ENCODE measurements around the gene DPH7.

DNA sequence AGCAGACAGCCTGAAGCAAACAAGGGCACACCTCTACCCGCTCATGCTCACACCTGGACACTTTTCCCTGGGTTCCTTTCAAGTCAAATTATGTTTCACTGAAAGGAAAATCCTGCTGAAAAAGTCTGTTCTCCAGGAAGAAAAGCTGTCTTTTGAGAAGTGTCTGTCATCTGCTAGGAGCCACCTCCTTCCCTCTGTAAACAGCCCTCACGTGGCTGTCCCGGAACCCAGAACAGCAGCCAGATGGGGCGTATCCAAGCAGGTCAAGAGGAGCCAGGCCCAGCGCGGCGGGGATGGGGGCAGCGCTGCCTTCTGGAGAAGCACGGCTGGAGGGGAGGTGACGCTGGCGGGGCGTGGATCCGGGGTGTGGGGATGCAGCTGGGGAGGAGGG, 28.5 kb downstream of the DPH7 start, which contains the start of gene PNPLA7:
- TF ChIP-seq EZH2 (IDR thresholded peaks at IDR 0.05; ENCODE audit: borderline replicate concordance, low read depth, low read length, severe bottlenecking) = no peak
- TF ChIP-seq, protein P1, sequence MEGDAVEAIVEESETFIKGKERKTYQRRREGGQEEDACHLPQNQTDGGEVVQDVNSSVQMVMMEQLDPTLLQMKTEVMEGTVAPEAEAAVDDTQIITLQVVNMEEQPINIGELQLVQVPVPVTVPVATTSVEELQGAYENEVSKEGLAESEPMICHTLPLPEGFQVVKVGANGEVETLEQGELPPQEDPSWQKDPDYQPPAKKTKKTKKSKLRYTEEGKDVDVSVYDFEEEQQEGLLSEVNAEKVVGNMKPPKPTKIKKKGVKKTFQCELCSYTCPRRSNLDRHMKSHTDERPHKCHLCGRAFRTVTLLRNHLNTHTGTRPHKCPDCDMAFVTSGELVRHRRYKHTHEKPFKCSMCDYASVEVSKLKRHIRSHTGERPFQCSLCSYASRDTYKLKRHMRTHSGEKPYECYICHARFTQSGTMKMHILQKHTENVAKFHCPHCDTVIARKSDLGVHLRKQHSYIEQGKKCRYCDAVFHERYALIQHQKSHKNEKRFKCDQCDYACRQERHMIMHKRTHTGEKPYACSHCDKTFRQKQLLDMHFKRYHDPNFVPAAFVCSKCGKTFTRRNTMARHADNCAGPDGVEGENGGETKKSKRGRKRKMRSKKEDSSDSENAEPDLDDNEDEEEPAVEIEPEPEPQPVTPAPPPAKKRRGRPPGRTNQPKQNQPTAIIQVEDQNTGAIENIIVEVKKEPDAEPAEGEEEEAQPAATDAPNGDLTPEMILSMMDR (IDR thresholded peaks at IDR 0.05; ENCODE audit: borderline replicate concordance, extremely low read depth, low read length, poor library complexity, severe bottlenecking) = no peak

All from DND-41 (cell line).